ENCODE data around the gene CACNA1G.

Gene CACNA1G

GRCh38 chr17:50524838-50525237 is 35.7 kb upstream of the CACNA1G start:
- H3K36me3 ChIP-seq (ENCODE audit: insufficient read depth, low read length) = no peaks in the 10 kb centered on the region
- no peak overlapping the region for H3K9ac ChIP-seq (ENCODE audit: low read depth, low read length, poor library complexity, severe bottlenecking)
- no peaks in the 10 kb centered on the region for H3K79me2 ChIP-seq (ENCODE audit: insufficient read depth, low read length)
- no peaks in the 10 kb centered on the region for H3F3A ChIP-seq (ENCODE audit: low read depth)
- no peaks in the 10 kb centered on the region for H3K9me2 ChIP-seq (replicated peaks; ENCODE audit: low read depth, low read length)
- no peak overlapping the region for H3K4me2 ChIP-seq (ENCODE audit: low read depth, low read length, poor library complexity, severe bottlenecking)
- no peaks in the 10 kb centered on the region for H3K27me3 ChIP-seq (ENCODE audit: insufficient read depth, low read length, poor library complexity, severe bottlenecking)
- H2AFZ ChIP-seq (ENCODE audit: low read length) = no peak overlapping the region
- no peak overlapping the region for H3K4me3 ChIP-seq (ENCODE audit: low read length, poor library complexity, severe bottlenecking)
- H4K20me1 ChIP-seq (ENCODE audit: insufficient read depth, low read length, poor library complexity, severe bottlenecking) = no peaks in the 10 kb centered on the region
- no peaks in the 10 kb centered on the region for H3K4me1 ChIP-seq (ENCODE audit: insufficient read depth, low read length, poor library complexity, severe bottlenecking)
- no peaks in the 10 kb centered on the region for H3K9me3 ChIP-seq (ENCODE audit: insufficient read depth, low read depth, low read length)
- no peak for TF ChIP-seq CTCF (conservative IDR thresholded peaks at IDR 0.05; ENCODE audit: low read length)
- TF ChIP-seq EZH2phosphoT487 (IDR thresholded peaks at IDR 0.05; ENCODE audit: borderline replicate concordance) = no peak

- TF ChIP-seq EZH2phosphoT487 (IDR thresholded peaks at IDR 0.05; ENCODE audit: borderline replicate concordance) (no peak), CTCF (conservative IDR thresholded peaks at IDR 0.05; ENCODE audit: low read length) (no peak)
Observed at GRCh38 chr17:50527155-50527762, 33.3 kb upstream of the CACNA1G start.

GRCh38 chr17:50527949-50528474 is 32.5 kb upstream of the CACNA1G start:
- no peaks in the 10 kb centered on the region for H3K9me2 ChIP-seq (replicated peaks; ENCODE audit: low read depth, low read length)
- no peak overlapping the region for H3K4me3 ChIP-seq (ENCODE audit: low read length, poor library complexity, severe bottlenecking)
- no peaks in the 10 kb centered on the region for H3F3A ChIP-seq (ENCODE audit: low read depth)
- H3K27me3 ChIP-seq (ENCODE audit: insufficient read depth, low read length, poor library complexity, severe bottlenecking) = no peaks in the 10 kb centered on the region
- H4K20me1 ChIP-seq (ENCODE audit: insufficient read depth, low read length, poor library complexity, severe bottlenecking) = no peaks in the 10 kb centered on the region
- no peak overlapping the region for H2AFZ ChIP-seq (ENCODE audit: low read length)
- no peaks in the 10 kb centered on the region for H3K9me3 ChIP-seq (ENCODE audit: insufficient read depth, low read depth, low read length)
- no peak overlapping the region for H3K4me2 ChIP-seq (ENCODE audit: low read depth, low read length, poor library complexity, severe bottlenecking)
- TF ChIP-seq EZH2phosphoT487 (IDR thresholded peaks at IDR 0.05; ENCODE audit: borderline replicate concordance) (no peak), CTCF (conservative IDR thresholded peaks at IDR 0.05; ENCODE audit: low read length) (no peak)
- H3K4me1 ChIP-seq (ENCODE audit: insufficient read depth, low read length, poor library complexity, severe bottlenecking) = no peaks in the 10 kb centered on the region
- no peaks in the 10 kb centered on the region for H3K79me2 ChIP-seq (ENCODE audit: insufficient read depth, low read length)
- no peak overlapping the region for H3K9ac ChIP-seq (ENCODE audit: low read depth, low read length, poor library complexity, severe bottlenecking)
- H3K36me3 ChIP-seq (ENCODE audit: insufficient read depth, low read length) = no peaks in the 10 kb centered on the region

More at GRCh38 chr17:50527155-50527762, 33.3 kb upstream of the CACNA1G start:
- Histone ChIP-seq H3K4me3 (ENCODE audit: low read length, poor library complexity, severe bottlenecking) (no peak overlapping the region), H3K9me3 (ENCODE audit: insufficient read depth, low read depth, low read length) (no peaks in the 10 kb centered on the region), H3K36me3 (ENCODE audit: insufficient read depth, low read length) (no peaks in the 10 kb centered on the region), H3K4me1 (ENCODE audit: insufficient read depth, low read length, poor library complexity, severe bottlenecking) (no peaks in the 10 kb centered on the region), H3F3A (ENCODE audit: low read depth) (no peaks in the 10 kb centered on the region), H4K20me1 (ENCODE audit: insufficient read depth, low read length, poor library complexity, severe bottlenecking) (no peaks in the 10 kb centered on the region), H3K9ac (ENCODE audit: low read depth, low read length, poor library complexity, severe bottlenecking) (no peak overlapping the region), H3K79me2 (ENCODE audit: insufficient read depth, low read length) (no peaks in the 10 kb centered on the region), H3K4me2 (ENCODE audit: low read depth, low read length, poor library complexity, severe bottlenecking) (no peak overlapping the region), H2AFZ (ENCODE audit: low read length) (no peak overlapping the region), H3K9me2 (replicated peaks; ENCODE audit: low read depth, low read length) (no peaks in the 10 kb centered on the region), H3K27me3 (ENCODE audit: insufficient read depth, low read length, poor library complexity, severe bottlenecking) (no peaks in the 10 kb centered on the region)

All from Loucy (cell line).